Measurements from ENCODE around the gene HOXA3.

GRCh38 chr7:27198871-27199801 is 46.8 kb upstream of the HOXA3 start:
- no peak for TF ChIP-seq CHD1 (IDR thresholded peaks at IDR 0.05; ENCODE audit: low read depth, low read length)
- TF ChIP-seq TAF1 (IDR thresholded peaks at IDR 0.05; ENCODE audit: low read depth, low read length) = no peak
